Renal pelvis (tissue), 4 donors: ENCODE results near the gene KRT38. TPM values are rescaled to one million over a fixed set of nuclear protein-coding genes. Genes with fewer than 3 reads are reported as not detected.
"Not testable (repeated sequence)": the region's sequence is repeated elsewhere in the genome, so short reads cannot be mapped to it uniquely, and the experiment has no call there.

Source experiments
- DNase-seq: peaks from one replicate; pipeline ENCODE4 v3.0.0-alpha.2; 2013
- polyA plus RNA-seq, 3 donors: library from polyadenylated mRNA; unstranded; fragments of 120-200 nt; gene quantifications; one replicate each; pipeline ENCODE4 v1.2.1, GENCODE V29; 2013; ENCODE audit not compliant: insufficient read length in 3 of 3

Gene KRT38
- polyA plus RNA-seq, 3 donors = not detected

DNA sequence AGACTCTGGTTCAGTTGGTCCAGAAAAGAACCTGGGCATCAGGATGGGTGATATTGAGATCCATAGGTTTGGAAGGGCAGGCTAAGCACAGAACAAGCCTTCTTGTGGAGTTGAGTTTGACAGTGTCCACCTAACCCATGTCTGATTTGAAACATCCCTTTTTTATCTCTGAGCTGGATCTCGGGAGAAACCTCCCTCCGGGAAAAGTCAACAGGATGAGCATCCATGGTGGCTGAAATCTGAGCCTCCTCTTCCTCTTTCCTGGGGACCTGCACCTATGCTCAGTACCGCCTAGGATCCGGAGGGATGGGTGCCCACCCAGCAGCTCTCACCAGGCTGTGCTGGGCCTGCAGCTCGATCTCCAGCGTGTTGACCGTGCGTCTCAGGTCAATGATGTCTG lies 23.0 kb upstream of the KRT38 start:
- no peak for DNase-seq

DNA sequence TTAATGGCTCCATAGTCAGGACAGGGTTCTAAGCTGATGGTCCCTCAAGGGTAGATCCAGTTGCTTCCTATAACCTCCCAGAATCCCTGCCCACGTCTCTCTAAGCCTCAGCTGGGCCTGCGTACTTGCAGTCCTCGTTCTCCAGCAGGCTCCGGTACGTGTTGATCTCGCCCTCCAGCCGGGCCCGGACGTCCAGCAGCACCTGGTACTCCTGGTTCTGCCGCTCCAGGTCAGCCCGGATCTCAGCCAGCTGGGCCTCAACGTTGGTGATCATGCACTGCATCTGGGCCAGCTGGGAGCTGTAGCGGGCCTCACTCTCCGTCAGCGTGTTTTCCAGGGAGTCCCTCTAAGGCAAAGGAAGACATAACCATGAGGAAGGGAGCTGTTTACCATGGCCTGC lies 21.9 kb upstream of the KRT38 start:
- DNase-seq = no peak

DNA sequence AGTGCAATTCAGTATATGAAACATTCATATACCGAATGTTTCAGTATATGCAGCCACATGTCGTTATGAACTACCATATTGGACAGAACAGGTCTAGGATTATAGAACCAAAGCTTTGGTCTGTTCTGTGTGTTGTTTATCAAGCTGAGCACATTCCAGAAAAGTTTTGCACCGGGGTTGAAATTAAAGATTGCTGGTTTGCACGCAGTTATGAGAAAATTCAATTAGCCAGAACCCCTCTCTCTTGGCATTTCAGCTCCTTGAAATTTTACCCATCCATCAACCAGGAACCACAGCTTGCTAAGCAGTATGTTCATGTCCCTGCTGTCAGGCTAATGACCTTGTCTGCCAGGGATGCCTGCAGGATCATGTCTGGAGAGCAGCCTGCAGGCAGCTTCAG lies 16.9 kb upstream of the KRT38 start:
- DNase-seq = no peak

- no peak for DNase-seq
Observed at GRCh38 chr17:41456204-41456603, 15.4 kb upstream of the KRT38 start.

- no peak for DNase-seq
Observed at GRCh38 chr17:41455236-41455635, 14.5 kb upstream of the KRT38 start.

GRCh38 chr17:41453066-41453465 lies 12.3 kb upstream of the KRT38 start:
- DNase-seq = no peak

- no peak for DNase-seq
Observed at GRCh38 chr17:41452281-41452680, 11.5 kb upstream of the KRT38 start.

DNA sequence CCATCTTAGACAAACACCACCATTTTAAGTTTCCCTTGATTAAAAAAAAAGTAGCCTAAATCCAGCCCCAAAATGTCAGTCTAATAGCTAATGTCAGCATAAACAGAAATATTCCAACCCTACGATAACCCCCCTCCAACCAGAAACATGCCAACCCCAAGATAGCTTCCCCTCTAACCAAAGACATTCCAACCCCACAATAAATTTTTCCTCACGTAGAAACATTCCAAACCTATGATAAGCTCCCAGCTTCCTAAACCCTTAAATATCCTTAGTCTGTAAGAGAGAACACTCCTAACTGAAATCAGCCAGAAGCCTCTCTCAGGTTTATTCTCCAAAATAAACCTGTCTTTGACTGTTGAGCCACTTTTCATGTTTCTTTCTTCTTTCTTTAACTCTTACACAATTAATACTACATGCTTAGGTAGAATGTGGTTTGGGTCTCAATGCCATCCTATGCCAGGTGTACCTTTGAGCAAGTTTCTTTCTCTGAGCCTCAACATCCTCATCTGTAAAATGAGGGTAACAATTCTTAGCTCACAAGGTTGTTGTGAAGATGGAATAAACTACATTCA lies 10.5 kb upstream of the KRT38 start:
- no peak for DNase-seq

GRCh38 chr17:41449008-41449407 lies 8.2 kb upstream of the KRT38 start:
- no peak for DNase-seq

DNA sequence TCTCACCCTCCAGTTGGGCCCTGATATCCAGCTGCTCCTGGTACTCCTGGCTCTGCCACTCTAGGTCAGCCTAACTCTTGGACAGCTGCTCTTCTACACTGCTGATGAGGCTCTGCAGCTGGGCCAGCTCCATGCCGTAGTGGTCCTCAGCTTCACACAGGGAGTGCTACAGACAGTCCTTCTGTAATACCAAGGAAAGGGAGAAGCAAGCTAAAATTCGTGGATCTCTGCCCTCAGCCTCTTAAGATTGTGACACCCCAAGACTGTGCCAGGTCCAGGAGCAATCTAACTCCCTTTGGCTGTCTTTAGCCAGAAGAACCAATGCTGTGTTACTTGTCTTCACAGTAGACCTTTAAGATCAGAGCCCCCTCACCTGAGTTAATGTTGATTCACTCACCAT lies 7.7 kb upstream of the KRT38 start:
- DNase-seq = no peak

- DNase-seq = no peak
Observed at GRCh38 chr17:41446806-41447205, 6.0 kb upstream of the KRT38 start.

GRCh38 chr17:41444640-41445039 lies 3.9 kb upstream of the KRT38 start:
- no peak for DNase-seq

GRCh38 chr17:41444186-41444585 lies 3.4 kb upstream of the KRT38 start:
- DNase-seq = no peak

DNA sequence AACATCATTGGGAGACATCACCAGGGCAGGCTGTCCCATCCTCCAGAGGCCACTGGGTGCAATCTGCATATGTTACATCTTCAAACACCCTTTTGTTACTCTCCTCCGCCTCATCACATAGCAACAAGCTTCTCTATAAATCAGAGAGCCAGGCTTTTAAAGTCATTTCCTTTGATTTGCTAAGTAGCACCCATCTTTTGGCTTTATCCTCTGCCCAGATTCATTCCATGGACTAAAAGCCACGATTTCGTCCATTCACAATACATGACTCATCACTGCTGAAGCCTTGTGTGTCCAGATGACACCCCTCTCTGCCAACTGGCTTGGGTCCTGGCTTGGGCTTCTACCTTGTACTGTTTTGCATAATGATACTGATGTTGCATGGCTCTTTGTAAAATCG lies 2.0 kb upstream of the KRT38 start:
- no peak for DNase-seq

- DNase-seq = no peak
Observed at GRCh38 chr17:41439375-41439774, 1.4 kb downstream of the KRT38 start.

DNA sequence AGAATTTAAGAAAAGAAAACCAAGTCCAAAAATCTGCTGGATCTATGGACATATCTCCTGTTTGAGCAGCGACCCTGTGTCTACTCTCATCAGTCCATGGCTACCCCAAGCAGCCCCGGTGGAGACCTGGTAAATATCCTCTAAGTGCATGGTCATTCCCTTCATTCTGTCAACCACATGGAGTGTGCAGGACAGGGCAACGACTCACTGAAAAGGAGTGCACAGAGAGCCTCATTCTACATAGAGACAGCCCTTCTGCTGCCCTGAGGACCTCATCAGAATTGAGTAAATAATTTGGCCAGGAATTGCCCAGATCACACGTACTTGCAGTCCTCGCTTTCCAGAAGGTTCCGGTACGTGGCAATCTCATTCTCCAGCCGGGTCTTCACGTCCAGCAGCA lies 3.0 kb downstream of the KRT38 start:
- DNase-seq = no peak

- DNase-seq = no peak
Observed at GRCh38 chr17:41437254-41437653, 3.5 kb downstream of the KRT38 start.

GRCh38 chr17:41434415-41434814 lies 6.4 kb downstream of the KRT38 start:
- DNase-seq = no peak

- no peak for DNase-seq
Observed at GRCh38 chr17:41434005-41434404, 6.8 kb downstream of the KRT38 start.

DNA sequence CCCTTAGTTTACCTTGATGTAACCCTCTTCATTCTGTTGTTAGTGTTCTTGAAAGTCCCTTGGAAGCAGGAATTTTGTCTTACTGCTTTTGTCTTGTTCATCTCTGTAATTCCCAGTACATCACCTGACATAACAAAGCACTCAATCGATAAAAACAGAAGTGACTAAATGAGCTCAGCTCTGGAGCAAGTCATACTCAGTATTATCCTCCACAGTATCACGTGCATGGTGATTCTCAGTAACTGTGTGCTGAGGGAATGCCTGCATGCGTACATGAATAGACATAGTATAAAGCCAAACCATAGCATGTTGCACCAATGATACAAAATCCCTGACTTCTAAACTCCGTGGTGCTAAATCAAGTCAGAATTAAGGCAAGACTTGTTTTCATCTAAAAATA lies 7.2 kb downstream of the KRT38 start:
- DNase-seq = no peak

- not testable (repeated sequence) for DNase-seq
Observed at GRCh38 chr17:41430376-41430775, 10.4 kb downstream of the KRT38 start.

GRCh38 chr17:41429667-41430066 lies 11.1 kb downstream of the KRT38 start:
- no peak for DNase-seq

DNA sequence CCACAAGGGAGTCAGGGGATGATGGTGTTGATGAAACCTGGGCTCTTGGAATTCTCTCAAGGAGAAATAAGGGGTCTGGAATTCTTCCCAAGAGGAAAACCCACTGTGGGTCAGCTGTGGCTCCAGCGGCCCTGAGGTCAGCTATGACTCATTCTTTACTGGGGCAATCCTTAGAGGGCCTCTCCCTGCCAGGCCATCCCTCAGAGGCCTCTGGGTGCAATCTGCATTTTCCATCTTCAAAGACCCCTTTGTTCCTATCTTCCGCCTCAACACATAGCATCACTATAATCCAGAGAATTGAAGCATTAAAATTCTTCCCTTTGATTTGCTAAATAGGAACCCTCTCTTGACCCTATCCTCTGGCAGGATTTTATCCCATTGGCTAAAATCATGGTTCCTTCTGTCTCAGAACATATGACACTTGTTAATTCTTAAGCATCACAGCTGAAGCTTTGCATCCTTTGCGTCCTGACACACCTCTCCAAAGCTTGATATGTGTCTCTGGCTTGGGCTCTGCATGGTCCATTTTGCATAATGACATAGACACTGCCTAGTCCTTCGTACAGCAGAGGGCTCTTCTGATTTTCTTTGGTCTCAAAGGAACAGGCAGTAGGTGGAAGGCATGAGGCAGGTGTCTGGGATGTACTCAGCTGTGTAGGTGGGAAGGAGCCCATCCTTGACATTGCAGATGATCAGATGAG lies 12.0 kb downstream of the KRT38 start:
- DNase-seq = no peak

DNA sequence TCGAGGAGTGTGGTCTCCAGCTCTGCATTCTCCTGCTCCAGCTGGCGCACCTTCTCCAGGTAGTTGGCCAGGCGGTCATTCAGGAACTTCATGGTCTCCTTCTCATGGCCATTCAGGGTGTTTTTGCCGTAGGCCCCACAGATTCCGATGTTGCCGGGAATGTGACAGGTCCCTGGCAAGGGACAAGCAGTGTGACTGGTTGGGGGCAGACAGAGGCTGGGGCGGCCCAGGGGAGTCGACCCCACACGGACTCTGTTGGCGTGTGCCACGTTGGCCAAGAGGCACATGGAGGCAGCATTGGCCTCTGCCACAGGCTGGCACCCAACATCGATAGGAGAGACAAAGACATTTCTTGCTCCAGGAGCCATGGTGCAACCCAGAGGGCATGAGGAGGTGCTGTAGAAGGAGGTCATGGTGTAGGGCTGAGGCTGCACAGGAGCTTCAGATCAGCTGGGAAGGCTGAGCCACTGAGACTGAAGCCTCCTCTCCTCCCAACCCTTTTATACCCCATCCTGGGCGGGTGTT lies 16.6 kb downstream of the KRT38 start, which contains the start of gene KRT37:
KRT37 (minus strand) TSS at position 475 of the 525 bp plus-strand sequence; CDS start at position 413, 62 bp downstream.
- no peak for DNase-seq
